IPS-18c (cell line): ENCODE data around the gene ARHGEF28.

Experiments
- H3K4me3 ChIP-seq: 2 replicates; pipeline ENCODE4 v1.7.0; 2013; ENCODE audit warnings: low read depth, mild to moderate bottlenecking, low read length, moderate library complexity; ENCODE audit not compliant: insufficient read depth
- H3K9me3 ChIP-seq: one replicate; pipeline ENCODE4 v1.6.1; 2013; ENCODE audit warnings: mild to moderate bottlenecking, low read length, moderate library complexity; ENCODE audit not compliant: control insufficient read depth, insufficient read depth

ARHGEF28 gene

DNA sequence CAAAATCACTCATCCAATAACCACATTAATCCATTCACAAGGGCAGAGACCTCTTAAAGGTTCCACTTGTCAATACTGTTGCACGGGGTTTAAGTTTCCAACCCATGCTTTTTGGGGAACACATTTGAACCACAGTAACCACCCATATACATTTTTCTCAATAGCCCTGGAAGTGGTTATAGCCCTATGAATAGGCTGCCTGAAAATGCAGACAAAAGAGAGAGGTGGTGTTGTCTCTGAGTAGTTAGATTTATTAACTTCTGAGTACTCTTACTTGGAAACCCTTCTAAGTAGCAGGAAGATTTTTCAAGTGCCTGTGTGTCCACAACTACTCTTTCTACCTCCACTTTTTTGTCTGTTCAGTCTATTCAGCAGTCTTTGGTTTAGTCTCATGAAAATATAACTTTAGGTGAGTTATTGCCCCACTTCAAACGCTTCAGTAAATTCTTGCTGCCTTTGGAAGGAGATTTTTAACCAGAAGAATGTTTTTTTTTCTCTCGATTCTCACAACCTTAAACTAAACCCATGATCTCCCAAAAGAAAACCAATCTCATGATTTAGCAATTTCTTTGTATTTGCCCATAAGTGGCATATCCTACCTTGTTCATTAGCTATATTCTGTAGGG is 42.6 kb downstream of the ARHGEF28 start:
- Histone ChIP-seq H3K4me3 (no peak overlapping the region), H3K9me3 (no peaks in the 10 kb centered on the region)

- Histone ChIP-seq H3K9me3 (no peaks in the 10 kb centered on the region), H3K4me3 (no peak overlapping the region)
These were observed 44.7 kb downstream of the ARHGEF28 start for GRCh38 chr5:73670731-73671130.

DNA sequence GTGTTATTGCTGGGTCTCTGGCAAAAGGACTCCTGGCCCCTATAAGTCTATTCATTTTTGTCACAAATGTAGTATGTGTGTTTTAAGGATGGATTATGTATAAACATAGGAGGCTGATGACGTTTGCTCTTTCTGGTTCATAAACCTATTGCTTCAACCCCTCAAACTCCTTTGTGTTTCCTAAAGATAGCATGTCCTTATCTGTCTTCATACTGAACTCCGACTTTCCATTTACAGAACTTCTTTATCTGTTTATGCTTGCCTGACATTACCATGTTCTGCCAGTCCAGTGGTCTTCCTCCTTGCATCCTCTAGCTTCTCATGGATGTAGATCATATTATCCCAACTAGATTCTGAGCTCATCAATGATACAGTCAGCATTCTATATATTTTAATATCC is 46.1 kb downstream of the ARHGEF28 start:
- H3K9me3 ChIP-seq: no peaks in the 10 kb centered on the region

GRCh38 chr5:73673161-73673591 is 47.2 kb downstream of the ARHGEF28 start:
- Histone ChIP-seq H3K9me3 (no peaks in the 10 kb centered on the region), H3K4me3 (no peak overlapping the region)

More for the DNA sequence above, 46.1 kb downstream of the ARHGEF28 start:
- H3K4me3 ChIP-seq: no peak overlapping the region

- Histone ChIP-seq H3K9me3 (no peaks in the 10 kb centered on the region), H3K4me3 (no peak overlapping the region)
These were observed 48.6 kb downstream of the ARHGEF28 start for GRCh38 chr5:73674669-73675004.

GRCh38 chr5:73678322-73678740 is 52.3 kb downstream of the ARHGEF28 start:
- Histone ChIP-seq H3K9me3 (no peaks in the 10 kb centered on the region), H3K4me3 (no peak overlapping the region)

DNA sequence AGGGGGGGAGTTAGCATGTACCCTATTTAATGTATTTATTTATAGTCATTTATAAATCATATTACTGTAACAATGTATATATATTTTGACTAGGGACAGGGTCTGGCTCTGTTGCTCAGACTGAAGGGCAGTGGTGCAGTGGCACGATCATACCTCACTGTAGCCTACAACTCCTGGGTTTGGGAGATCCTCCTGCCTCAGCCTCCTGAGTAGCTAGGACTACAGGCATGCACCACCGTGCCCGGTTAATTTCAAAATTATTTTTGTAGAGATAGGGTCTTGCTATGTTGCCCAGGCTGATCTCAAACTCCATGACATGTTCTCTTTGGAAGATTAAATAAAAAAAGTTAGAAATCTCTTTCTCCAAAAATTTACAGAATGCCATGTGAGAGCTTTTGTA is 52.8 kb downstream of the ARHGEF28 start:
- Histone ChIP-seq H3K4me3 (no peak overlapping the region), H3K9me3 (no peaks in the 10 kb centered on the region)

DNA sequence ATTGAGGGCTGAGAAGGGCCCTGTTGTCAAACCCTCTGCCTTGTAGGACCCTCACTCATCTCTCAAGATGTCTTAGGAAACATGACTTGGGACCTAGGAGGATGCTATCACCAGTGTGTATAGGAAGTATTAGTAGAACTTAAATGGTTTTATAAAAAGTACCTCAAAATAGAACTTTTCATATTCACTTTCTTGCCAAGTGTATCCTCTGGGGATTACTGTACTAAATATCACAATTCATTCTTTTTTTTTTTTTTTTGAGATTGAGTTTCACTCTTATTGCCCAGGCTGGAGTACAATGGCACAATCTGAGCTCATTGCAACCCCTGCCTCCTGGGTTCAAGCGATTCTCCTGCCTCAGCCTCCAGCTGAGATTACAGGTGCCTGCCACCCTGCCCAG is 56.2 kb downstream of the ARHGEF28 start:
- no peaks in the 10 kb centered on the region for H3K9me3 ChIP-seq
- no peak overlapping the region for H3K4me3 ChIP-seq

GRCh38 chr5:73684691-73685090 is 58.7 kb downstream of the ARHGEF28 start:
- Histone ChIP-seq H3K4me3 (no peak overlapping the region), H3K9me3 (no peaks in the 10 kb centered on the region)

DNA sequence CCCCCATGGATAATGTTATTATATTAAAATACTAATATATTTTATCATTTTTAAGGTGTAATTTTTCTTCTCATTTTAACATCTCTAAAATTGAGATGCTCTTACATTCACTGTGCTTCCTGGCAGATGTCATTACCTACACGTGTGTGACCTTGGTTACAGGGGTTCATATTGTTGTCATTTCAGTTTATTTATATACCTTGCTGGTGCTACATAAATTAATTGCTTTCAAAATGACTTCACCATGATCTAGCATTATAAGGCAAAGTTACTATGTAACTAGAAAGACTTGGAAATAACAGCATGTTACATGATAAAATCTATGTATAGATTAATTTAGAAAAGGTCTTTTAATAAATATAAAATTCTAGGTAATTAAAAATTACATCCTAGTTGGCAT is 60.9 kb downstream of the ARHGEF28 start:
- Histone ChIP-seq H3K4me3 (no peak overlapping the region), H3K9me3 (no peaks in the 10 kb centered on the region)

- no peaks in the 10 kb centered on the region for H3K9me3 ChIP-seq
- H3K4me3 ChIP-seq: no peak overlapping the region
These were observed 61.4 kb downstream of the ARHGEF28 start for GRCh38 chr5:73687357-73687756.

DNA sequence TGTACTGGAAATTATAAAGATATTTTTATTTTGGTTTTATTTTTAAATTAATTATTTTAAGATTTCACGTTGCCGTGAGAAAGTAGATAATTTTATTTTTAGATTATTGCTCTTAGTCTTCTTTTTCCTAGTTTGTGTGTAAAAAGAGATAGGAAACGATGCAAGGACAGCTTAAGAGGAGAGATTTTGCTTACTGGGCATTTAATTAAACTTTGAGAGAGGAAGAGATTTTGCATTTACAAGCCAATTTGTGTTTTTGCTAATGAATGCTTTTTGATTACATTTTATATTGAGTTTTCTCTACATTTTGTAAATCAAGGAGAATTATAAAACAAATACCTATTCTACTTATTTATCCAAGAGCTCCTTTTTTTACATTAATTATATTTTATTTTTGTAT is 64.0 kb downstream of the ARHGEF28 start:
- H3K9me3 ChIP-seq: no peaks in the 10 kb centered on the region
- H3K4me3 ChIP-seq: no peak overlapping the region

DNA sequence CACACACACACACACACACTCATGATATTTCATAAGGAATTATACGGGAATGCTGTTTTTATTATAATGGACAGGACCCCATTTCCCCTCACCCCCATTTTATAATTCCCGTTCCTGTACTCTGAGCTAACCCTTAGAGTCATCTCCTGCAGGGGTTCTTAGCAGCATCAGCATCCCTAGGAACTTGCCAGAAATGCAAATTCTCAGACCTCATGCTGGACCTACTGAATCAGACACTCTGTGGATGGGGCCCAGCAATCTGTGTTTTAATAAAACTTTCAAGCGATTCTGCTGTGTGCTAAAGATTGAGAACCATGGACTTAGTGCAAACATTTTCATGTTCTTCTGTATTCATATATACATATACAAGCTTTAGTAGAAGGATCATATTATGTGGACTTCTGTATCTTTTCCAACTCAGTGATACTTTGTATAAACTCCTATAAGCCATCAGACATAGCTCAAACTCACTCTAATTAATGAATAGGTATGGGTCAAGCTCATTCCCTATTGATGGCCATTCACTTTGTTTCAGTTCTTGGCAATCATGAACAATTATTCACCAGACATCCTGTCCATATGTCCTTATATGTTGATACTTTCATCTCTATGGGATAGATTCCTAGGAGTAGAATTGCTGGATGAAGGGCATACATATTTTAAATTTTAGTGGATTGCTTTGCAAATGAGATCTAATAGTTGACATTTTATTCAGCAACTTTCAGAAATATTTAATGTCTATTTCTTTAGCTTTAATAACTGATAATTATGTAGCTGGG is 65.5 kb downstream of the ARHGEF28 start:
- H3K4me3 ChIP-seq: no peak overlapping the region
- no peaks in the 10 kb centered on the region for H3K9me3 ChIP-seq

DNA sequence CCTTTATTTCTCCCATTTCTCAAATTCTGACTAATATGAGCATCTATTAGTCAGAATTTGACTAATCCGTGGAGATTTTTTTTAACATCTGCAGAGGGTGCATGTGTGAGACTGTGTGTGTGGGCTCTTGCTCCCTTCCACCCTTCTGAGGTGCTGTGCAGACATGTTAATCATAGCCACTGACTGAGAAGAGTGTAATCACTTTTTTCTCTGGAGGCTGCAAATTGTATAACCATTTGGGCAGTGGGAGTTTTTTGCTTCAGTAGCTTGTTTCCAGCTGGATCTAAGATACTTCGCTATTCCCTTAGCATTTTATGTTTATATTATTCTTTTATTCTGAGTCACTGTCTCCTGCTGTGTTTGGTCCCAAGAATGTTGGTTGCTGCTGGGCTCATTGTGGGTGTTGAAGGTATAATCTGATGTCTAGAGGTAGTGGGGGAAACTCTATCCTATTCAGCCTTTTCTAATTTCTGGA is 66.2 kb downstream of the ARHGEF28 start:
- no peak overlapping the region for H3K4me3 ChIP-seq

GRCh38 chr5:73692981-73693380 is 67.0 kb downstream of the ARHGEF28 start:
- Histone ChIP-seq H3K4me3 (no peak overlapping the region), H3K9me3 (no peaks in the 10 kb centered on the region)

More for the DNA sequence above, 66.2 kb downstream of the ARHGEF28 start:
- no peaks in the 10 kb centered on the region for H3K9me3 ChIP-seq

GRCh38 chr5:73693573-73694061 is 67.6 kb downstream of the ARHGEF28 start:
- no peaks in the 10 kb centered on the region for H3K9me3 ChIP-seq
- no peak overlapping the region for H3K4me3 ChIP-seq

DNA sequence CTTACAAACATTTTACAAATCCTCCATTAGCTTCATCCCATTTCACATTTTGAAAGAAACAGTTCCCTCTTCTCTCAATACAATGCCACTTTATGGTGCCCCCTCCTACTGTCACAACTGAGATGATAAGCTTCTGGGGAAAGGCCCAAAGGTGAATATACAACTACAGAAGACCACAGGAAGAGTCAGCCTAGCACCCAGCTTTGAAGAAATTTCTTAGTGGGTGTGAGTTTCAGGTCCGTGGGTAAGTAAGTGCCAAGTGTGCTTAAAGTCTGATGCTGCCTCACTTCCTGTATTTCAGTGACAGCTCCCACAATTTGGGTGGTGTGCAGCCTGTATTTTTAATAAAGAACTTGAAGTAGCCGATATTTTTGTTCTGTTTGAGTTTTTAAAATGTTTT is 68.1 kb downstream of the ARHGEF28 start:
- no peak overlapping the region for H3K4me3 ChIP-seq

GRCh38 chr5:73698011-73698410 is 72.0 kb downstream of the ARHGEF28 start:
- Histone ChIP-seq H3K9me3 (no peaks in the 10 kb centered on the region), H3K4me3 (no peak overlapping the region)

More for the DNA sequence above, 68.1 kb downstream of the ARHGEF28 start:
- no peaks in the 10 kb centered on the region for H3K9me3 ChIP-seq
